HG03280 (cell line): Measurements from ENCODE around the gene ZNF574.

Source experiments
- ATAC-seq: cut with Tn5 transposase; IDR thresholded peaks from one replicate; pipeline ENCODE4 v1.9.1; 2021; ENCODE audit warnings: mild to moderate bottlenecking, moderate library complexity; ENCODE audit not compliant: unreplicated experiment

ZNF574 gene

DNA sequence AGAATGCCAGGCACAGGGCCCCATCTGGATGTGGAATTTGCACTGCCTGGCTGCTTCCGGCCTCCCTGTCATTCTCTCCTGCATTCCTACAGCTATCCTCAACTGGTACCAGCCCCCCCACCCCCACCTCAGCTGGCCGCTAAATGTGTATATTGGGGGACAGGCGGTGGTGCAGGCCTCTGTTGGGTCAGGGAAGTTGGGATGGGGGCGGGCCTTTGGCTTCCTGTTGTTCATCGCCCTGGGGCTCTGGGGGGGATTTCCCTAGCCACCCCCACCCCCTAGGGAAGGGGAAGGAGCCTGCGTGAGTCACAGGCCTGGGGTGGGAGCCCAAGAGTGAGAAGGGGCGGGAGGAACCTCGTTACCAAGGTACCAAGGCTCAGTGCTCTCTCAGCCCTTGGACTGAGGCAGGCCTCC is 45.7 kb downstream of the ZNF574 start:
- peak; percentile 40 for ATAC-seq

GRCh38 chr19:42122691-42123607 is 47.0 kb downstream of the ZNF574 start:
- no peak for ATAC-seq

DNA sequence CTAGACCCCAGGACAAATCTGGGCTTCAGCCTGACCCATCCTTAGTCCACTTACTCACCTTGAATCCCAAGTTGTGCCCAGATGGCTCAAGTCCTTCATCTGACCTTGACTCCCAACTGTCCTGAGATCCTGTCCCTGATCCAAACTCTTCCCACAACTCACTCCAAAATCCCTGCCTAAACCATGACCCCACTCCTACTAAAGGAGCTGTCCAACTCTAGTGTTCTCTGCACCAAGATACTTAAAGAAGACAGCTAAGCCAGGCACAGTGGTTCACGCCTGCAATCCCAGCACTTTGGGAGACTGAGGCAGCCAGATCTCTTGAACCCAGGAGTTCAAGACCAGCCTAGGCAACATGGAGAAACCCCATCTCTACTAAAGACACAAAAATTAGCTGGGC is 47.8 kb downstream of the ZNF574 start:
- no peak for ATAC-seq

DNA sequence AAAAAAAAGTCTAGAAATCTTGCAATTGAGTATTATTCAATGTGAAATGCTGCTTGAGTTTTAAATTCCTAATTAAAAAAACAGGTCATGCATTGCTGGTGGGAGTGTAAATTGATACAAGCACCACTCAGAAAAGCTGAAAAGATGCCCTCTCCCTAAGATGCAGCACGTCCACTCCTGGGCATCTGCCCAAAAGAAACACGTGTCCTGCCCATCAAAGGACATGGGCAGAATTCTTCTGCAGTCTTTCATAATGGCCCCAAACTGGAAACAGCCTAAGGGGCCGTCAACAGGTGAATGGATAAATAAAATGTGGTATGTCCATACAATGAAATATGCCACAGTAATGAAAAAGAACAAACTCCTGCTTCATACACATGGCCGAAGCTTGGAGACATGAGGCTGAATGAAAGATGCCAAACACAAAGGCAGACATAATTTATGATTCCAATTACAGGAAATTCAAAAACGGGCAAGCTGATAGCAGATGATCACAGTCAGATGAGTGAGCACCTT is 48.5 kb downstream of the ZNF574 start:
- no peak for ATAC-seq

DNA sequence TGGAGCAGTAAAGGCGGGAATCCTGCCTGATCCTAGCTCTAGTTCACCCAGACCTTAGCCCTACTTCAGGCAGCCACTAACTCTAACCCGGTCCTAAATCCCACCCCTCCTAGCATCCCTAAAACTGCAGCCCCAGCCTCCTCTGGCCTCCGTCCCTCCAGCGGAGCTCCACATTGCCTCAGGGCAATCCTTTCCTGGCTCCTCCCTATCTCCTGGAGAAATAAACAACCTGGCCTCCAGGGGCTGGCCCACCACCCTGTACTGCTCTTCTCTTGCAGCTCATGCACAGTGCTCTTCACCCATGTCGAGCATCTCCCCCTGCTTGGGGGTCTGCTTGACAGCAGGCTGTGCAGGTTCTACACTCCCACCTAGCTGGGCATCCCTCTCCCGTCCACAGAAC is 49.6 kb downstream of the ZNF574 start:
- no peak for ATAC-seq

- ATAC-seq: no peak
These were observed 50.6 kb downstream of the ZNF574 start for GRCh38 chr19:42126574-42126973.

GRCh38 chr19:42129399-42130253 is 53.7 kb downstream of the ZNF574 start:
- ATAC-seq: peak; percentile 41

DNA sequence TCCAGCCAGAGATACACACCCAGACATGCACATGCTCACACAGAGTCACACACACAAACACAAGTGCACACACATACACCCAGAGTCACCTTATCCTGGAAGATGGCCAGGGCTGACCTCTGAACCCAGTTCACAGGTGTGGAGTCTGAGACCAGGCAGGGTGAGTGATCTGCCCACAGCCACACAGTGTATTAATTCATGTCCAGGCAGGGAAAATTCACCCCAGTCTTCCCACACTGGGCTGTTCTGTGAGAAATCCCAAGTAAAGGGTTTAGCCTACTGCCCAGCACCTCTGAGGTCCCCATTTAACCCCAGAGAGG is 54.2 kb downstream of the ZNF574 start:
- no peak for ATAC-seq
